ENCODE measurements around the gene MPHOSPH6. TPM values are rescaled to one million over a fixed set of nuclear protein-coding genes. Genes with fewer than 3 reads are reported as not detected.
A peak's percentile ranks its signal among the peaks of the same experiment; 100 is the strongest.

MPHOSPH6 gene
- total RNA-seq, 1 donor from 2014 or later = 23.7 TPM

- H3K36me3 Mint-ChIP-seq (ENCODE audit: low read depth, unreplicated experiment) = no peaks in the 10 kb centered on the region
- H3K9me3 ChIP-seq (ENCODE audit: insufficient read depth, low read depth, low read length) = no peaks in the 10 kb centered on the region
- no peaks in the 10 kb centered on the region for H3K36me3 ChIP-seq (ENCODE audit: insufficient read depth, low read length)
- no peaks in the 10 kb centered on the region for H3K27me3 ChIP-seq (ENCODE audit: insufficient read depth, low read length)
- no peak overlapping the region for H2AFZ ChIP-seq (ENCODE audit: low read depth, low read length)
- peaks cover 8% of the 10 kb centered on the region for H3K4me1 ChIP-seq (ENCODE audit: insufficient read depth, low read length)
- H3K4me2 ChIP-seq (ENCODE audit: low read length) = no peak overlapping the region
- no peak for TF ChIP-seq CTCF (IDR thresholded peaks at IDR 0.05; ENCODE audit: insufficient read depth, low read depth, low read length)
- TF ChIP-seq EZH2 (IDR thresholded peaks at IDR 0.05; ENCODE audit: insufficient read depth, low read length) = no peak
- no peak overlapping the region for H3K9ac ChIP-seq (ENCODE audit: low read length)
- no peaks in the 10 kb centered on the region for H4K20me1 ChIP-seq (ENCODE audit: insufficient read depth, low read length)
- no peak overlapping the region for H3K4me3 ChIP-seq (ENCODE audit: insufficient read depth, low read depth, low read length)
- H3K4me1 Mint-ChIP-seq (ENCODE audit: low read depth, unreplicated experiment) = peaks cover 5% of the 10 kb centered on the region
- FAIRE-seq (no peak), DNase-seq (ENCODE audit: low read depth) (no peak)
- no peak overlapping the region for H3K27ac Mint-ChIP-seq (ENCODE audit: unreplicated experiment)
- H3K4me3 Mint-ChIP-seq (ENCODE audit: unreplicated experiment) = no peak overlapping the region
- peaks cover under 1% of the 10 kb centered on the region for H3K27me3 Mint-ChIP-seq (ENCODE audit: low read depth, unreplicated experiment)
- H3K27ac ChIP-seq (ENCODE audit: low read depth, low read length) = no peak overlapping the region
- no peaks in the 10 kb centered on the region for H3K79me2 ChIP-seq (ENCODE audit: insufficient read depth, low read length)
- no peaks in the 10 kb centered on the region for H3K9me3 Mint-ChIP-seq (ENCODE audit: unreplicated experiment)
These were observed 24.1 kb upstream of the MPHOSPH6 start for GRCh38 chr16:82194086-82194485.

GRCh38 chr16:82192665-82193064 is 22.6 kb upstream of the MPHOSPH6 start:
- Histone ChIP-seq H3K4me2 (ENCODE audit: low read length) (peak overlapping the region; percentile 34), H3K27ac (ENCODE audit: low read depth, low read length) (no peak overlapping the region)
- FAIRE-seq = peak; percentile 5

More at GRCh38 chr16:82192665-82193064, 22.6 kb upstream of the MPHOSPH6 start:
- H3K79me2 ChIP-seq (ENCODE audit: insufficient read depth, low read length) = no peaks in the 10 kb centered on the region
- H3K36me3 Mint-ChIP-seq (ENCODE audit: low read depth, unreplicated experiment) = no peaks in the 10 kb centered on the region
- no peaks in the 10 kb centered on the region for H3K9me3 ChIP-seq (ENCODE audit: insufficient read depth, low read depth, low read length)
- H3K36me3 ChIP-seq (ENCODE audit: insufficient read depth, low read length) = no peaks in the 10 kb centered on the region
- peaks cover 8% of the 10 kb centered on the region for H3K4me1 ChIP-seq (ENCODE audit: insufficient read depth, low read length)
- no peak overlapping the region for H3K4me3 Mint-ChIP-seq (ENCODE audit: unreplicated experiment)
- H3K27ac Mint-ChIP-seq (ENCODE audit: unreplicated experiment) = no peak overlapping the region
- H3K27me3 ChIP-seq (ENCODE audit: insufficient read depth, low read length) = peaks cover 3% of the 10 kb centered on the region
- peaks cover 5% of the 10 kb centered on the region for H3K4me1 Mint-ChIP-seq (ENCODE audit: low read depth, unreplicated experiment)
- TF ChIP-seq CTCF (IDR thresholded peaks at IDR 0.05; ENCODE audit: insufficient read depth, low read depth, low read length) (no peak), EZH2 (IDR thresholded peaks at IDR 0.05; ENCODE audit: insufficient read depth, low read length) (no peak)
- DNase-seq (ENCODE audit: low read depth) = peak; percentile 22
- H4K20me1 ChIP-seq (ENCODE audit: insufficient read depth, low read length) = no peaks in the 10 kb centered on the region
- peaks cover 3% of the 10 kb centered on the region for H3K27me3 Mint-ChIP-seq (ENCODE audit: low read depth, unreplicated experiment)
- H3K4me3 ChIP-seq (ENCODE audit: insufficient read depth, low read depth, low read length) = no peak overlapping the region
- peak overlapping the region; percentile 63 for H2AFZ ChIP-seq (ENCODE audit: low read depth, low read length)
- H3K9ac ChIP-seq (ENCODE audit: low read length) = no peak overlapping the region
- no peaks in the 10 kb centered on the region for H3K9me3 Mint-ChIP-seq (ENCODE audit: unreplicated experiment)

Measured in astrocyte (in vitro differentiated cells and primary cell).